ENCODE measurements around the gene P3R3URF.

DNA sequence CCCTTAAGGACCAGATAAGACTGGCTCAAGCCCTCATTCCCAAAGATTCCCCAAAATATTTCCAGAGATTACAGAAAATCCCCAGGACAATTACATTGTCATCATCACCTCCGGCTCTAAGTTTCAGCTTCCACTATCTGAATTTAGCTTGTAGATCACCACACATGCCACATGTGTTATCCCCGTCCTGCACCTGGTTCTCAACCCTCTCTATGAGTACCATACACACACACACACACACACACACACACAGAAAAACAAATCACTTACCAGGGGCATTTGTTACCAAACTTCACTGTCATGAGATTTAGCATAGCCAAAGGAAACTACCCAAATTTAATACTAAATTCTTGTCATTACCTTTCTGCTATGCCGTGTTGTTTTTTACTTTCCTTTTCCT is 16.8 kb downstream of the P3R3URF start:
- TF ChIP-seq, protein P1, sequence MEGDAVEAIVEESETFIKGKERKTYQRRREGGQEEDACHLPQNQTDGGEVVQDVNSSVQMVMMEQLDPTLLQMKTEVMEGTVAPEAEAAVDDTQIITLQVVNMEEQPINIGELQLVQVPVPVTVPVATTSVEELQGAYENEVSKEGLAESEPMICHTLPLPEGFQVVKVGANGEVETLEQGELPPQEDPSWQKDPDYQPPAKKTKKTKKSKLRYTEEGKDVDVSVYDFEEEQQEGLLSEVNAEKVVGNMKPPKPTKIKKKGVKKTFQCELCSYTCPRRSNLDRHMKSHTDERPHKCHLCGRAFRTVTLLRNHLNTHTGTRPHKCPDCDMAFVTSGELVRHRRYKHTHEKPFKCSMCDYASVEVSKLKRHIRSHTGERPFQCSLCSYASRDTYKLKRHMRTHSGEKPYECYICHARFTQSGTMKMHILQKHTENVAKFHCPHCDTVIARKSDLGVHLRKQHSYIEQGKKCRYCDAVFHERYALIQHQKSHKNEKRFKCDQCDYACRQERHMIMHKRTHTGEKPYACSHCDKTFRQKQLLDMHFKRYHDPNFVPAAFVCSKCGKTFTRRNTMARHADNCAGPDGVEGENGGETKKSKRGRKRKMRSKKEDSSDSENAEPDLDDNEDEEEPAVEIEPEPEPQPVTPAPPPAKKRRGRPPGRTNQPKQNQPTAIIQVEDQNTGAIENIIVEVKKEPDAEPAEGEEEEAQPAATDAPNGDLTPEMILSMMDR (IDR thresholded peaks at IDR 0.05): no peak
- no peak for TF ChIP-seq POLR2AphosphoS5 (IDR thresholded peaks at IDR 0.05)

All from prostate gland (tissue), 2 donors.